DMS153 treated with DMSO at 0.1 percent for 48 hours (cell line): Measurements from ENCODE around the gene DDRGK1.
"Not testable (repeated sequence)": the region's sequence is repeated elsewhere in the genome, so short reads cannot be mapped to it uniquely, and the experiment has no call there.

Experiments
- DNase-seq: peaks from one replicate; lab custom pipeline; 2025; ENCODE audit not compliant: unreplicated experiment; lab: John Stamatoyannopoulos, UW

DDRGK1 gene

GRCh38 chr20:3218307-3218988 lies 14.0 kb upstream of the DDRGK1 start:
- DNase-seq = peak; percentile 34

DNA sequence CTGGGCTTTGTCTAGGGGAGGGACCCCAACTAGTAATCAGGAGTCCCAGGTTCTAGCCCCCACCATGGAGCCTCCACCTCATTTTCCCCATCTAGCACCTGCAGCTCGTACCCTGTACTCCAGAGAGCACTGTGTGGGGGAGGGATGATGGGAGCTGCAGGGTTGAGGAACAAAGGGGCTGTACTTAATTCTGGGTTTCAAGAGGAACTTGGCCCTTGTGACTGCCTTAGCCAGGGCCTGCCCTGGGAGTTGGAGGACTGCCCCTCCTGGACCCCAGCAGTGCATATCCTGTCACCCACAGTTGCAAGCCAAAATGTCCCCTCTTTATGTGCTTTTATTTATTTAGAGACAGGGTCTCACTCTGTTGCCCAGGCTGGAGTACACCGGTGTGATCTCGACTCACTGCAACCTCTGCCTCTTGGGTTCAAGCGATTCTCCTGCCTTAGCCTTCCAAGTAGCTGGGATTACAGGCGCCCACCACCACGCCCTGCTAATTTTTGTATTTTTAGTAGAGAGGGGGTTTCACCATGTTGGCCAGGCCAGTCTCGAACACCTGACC lies 11.0 kb upstream of the DDRGK1 start:
- not testable (repeated sequence) for DNase-seq

DNA sequence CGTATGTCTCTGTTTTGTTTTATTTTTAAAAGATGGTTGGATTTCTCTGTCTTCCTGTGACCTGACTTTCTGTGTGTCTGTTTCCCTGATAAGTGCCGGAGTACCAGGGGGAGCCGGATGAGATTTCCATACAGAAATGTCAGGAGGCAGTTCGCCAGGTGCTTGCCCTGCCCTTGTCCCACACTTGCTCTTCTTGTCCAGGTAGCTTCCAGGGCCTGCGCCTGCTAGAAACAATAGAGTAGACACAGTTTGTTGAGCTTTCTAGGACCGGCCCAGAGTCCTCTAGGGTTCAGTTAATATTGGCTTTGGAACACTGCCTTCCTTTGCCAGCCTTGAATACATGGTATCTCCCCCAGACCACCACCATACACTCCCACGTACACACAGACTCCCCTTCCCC lies 8.7 kb upstream of the DDRGK1 start:
- DNase-seq = no peak

DNA sequence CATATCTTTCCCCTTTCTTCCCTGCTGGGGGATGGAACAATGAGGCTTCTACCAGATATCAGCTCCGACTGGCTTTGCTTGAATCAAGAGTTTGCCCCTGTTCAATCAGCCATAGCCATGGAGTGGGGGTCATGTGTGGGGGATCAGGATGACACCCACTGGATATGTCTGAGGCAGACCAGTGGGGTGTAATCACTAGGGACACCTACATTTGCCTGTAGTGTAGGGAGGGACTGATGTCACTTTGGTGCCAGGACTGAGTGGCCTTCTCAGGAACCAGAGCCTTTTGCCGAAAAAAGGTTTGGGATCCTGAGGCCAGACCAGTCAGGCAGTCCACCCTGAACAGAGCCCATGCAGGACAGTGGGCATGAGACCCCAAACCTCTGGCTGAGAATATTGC lies 5.9 kb upstream of the DDRGK1 start:
- DNase-seq = no peak

DNA sequence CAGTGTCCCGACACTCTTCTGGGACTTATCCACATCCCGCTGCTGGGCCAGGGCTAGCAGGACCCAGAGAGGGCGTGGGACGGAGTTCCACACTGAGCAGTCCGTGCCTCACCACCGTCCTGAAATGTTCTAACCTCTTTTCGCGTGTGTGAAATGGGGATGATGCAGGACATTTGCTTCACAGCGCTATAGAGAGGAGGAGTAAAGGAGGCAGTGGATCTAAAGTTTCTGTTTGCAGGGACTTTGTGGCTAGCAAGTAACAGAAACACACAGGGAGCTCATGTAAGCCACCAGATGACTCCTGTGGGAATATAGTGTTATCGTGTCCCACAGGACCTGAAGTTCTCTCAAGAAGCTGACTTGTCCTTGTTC lies 5.5 kb upstream of the DDRGK1 start:
- DNase-seq = no peak

GRCh38 chr20:3209257-3209945 lies 4.9 kb upstream of the DDRGK1 start, which contains the start of gene ITPA:
ITPA (plus strand) TSS chr20:3209498; CDS start chr20:3209552, 54 bp downstream.
- DNase-seq = no peak

DNA sequence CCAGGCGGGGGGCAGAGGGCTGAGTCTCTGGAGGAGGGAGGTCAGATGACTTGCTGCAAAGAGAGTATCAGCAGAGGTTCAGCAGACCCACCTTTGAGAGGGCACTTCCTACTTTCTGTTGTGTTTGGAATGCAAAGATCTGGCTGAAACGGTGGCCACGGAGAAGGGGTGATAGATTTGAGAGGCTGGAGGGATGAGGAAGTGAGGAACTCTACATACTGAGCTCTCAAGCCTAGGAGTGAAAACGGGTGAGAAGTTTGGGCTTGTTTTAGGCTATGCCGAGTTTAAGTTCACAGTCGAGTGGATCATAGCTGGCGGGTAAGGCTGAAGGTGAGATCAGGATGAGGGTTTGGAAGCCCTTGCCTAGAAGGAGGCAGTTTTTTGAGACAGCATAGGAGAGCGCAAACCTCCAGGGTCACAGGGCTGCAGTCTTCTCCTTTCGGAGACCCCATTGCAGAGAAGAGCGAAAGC lies 4.3 kb upstream of the DDRGK1 start:
- DNase-seq = no peak

- DNase-seq = no peak
Measured at GRCh38 chr20:3203315-3204123, 963 bp downstream of the DDRGK1 start.

DNA sequence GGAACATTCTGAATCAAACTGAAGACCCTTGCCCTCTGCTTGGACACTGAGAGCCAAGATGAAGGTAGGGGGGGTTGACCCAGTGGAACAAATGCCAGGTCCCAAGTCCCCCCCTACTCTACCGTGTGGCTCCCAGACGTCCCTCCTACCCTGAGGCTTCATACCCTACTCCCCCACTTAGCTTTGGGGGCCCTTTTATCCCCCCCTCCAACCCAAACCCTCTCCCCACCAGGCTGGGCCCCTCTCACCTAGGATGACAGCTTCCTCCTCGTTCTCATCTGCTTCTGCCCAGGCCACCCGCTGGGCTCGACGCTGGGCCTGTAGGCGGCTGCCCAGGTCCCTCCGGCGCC lies 1.5 kb downstream of the DDRGK1 start:
- no peak for DNase-seq

- DNase-seq = no peak
Measured at GRCh38 chr20:3199976-3200755, 4.3 kb downstream of the DDRGK1 start.

DNA sequence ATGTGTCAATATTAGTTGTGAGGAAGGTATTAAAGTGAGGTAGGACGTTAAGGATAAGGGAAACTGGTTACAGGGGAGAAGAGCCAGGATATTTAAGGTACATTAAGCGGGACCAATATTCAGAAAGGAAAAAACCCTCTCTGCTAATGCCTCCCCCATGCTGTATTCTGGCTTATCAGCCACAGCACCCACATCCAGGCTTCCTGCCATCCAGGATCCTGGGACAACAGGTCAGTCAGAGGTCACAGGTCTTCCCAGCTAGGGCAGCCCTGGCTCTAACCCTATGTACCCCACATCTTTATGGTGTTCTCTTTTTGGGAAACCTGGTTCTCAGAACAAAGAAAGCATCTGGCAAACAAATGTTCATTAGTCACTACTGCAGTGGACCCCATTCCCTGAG lies 5.3 kb downstream of the DDRGK1 start:
- no peak for DNase-seq

DNA sequence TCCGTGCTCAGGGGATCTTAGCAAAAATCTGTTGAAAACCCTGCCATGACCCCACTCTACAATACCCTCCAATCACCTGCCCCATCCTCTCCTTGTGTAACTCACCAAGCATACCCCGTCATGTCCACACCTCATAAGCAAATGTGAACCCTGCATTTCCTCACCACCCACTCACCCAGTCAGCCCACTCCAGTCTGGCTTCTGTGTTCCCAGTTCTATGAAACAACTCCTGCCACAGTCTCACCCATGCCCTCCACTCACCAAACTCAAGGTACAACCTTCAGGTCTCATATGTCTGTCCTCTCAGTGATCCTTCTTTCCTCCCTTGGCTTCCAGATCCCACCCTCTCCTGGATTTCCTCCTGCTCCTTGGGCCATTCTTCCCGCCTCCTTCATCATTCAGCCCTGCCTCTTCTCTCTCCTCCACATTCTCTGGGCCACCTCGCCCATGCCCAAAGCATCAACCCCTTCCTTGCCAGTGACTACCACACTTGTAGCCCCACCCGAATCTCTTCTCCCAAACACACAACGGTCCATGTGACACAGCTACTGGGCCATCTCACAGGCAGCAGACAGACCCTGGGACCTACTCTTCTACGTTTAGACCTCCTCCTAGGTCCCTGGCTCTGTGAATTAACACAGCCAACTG lies 8.8 kb downstream of the DDRGK1 start:
- no peak for DNase-seq

- no peak for DNase-seq
Measured at GRCh38 chr20:3194617-3195280, 9.7 kb downstream of the DDRGK1 start.

DNA sequence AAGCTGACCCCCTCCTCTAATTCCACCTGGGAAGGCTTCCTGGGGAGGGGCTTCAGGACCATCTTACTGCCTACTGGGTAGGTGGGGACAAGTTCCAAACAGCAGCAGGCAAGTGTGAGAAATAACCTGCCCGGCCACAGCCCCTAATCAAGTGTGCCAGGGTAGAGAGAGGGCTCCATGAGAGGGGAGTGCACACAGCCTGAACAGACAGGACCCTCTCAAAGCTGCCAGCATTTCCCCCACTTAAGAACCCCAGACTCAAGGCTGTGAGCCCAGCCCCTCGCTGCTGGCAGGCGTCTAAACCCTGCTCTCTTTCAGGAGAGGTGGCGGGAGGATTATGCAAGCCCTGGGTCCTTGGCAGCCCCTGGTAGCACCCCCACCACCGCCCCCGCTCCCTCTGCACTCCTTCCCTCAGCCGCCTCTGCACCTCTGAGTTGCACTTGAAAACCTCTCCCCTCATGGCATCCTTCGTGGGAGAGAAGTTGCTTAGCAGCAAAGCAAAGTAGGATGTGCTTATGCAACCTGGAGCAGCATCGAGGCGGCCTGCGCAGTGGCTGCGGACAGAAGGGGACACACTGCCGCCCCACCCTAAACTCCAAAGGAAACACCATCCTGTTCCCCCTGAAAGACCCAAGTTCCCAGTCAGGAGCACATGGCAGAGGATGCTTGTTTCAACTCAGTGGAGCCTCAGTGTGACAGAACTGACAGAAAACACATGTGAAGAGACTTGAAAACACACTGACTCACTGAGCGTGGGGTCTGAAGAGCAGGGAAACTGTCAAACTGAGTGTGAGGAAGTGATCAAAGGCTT lies 10.5 kb downstream of the DDRGK1 start:
- no peak for DNase-seq

GRCh38 chr20:3192226-3193015 lies 12.1 kb downstream of the DDRGK1 start:
- DNase-seq = no peak

DNA sequence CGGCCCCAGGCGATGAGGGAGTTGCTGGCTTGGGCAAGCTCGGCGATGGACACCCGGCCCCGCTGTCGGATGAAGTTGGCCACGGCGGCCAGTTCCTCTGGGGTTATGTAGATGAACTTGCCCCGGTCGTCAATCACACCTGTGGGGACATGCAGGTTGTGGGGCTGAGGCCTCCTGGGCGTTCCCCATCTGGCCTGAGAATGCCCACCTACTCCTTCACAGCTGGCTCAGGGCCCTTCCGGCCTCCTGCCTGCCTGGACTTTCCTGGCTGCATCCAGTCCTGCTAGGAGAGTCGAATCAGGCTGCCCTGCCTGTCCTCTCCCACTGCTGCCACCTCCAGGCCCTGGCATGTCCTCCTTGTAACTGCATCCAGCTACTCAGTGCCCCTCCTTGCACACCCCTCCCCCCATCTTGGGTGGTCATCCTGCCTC lies 13.8 kb downstream of the DDRGK1 start:
- no peak for DNase-seq

- DNase-seq = no peak
Measured at GRCh38 chr20:3189561-3190131, 14.8 kb downstream of the DDRGK1 start.
